PC-9 (cell line): ENCODE data around the gene SLC9A3. TPM values are rescaled to one million over a fixed set of nuclear protein-coding genes. Genes with fewer than 3 reads are reported as not detected.

Experiments used
- BruUV-seq: library from RNA; stranded (reverse); fragments of 400-500 nt; replicated peaks from 2 replicates; lab custom pipeline; 2021; lab: Mats Ljungman, UMichigan
- CTCF ChIA-PET: fragments of 300-600 bp; sonication (Branson Sonifier 250); formaldehyde crosslinking; loops from one replicate; lab custom pipeline; 2022; ENCODE audit warnings: antibody characterized with exemption; lab: Charles Lee
- POLR2A ChIA-PET: fragments of 300-600 bp; sonication (Branson Sonifier 250); formaldehyde crosslinking; loops from one replicate; lab custom pipeline; 2022; ENCODE audit warnings: antibody characterized with exemption; ENCODE audit not compliant: unreplicated experiment; lab: Charles Lee
- DNase-seq, 2 experiments: peaks; one replicate each; pipeline versions ENCODE4 v3.0.0 to v3.0.0-alpha.2; 2015 to 2022; ENCODE audit warnings: mixed read lengths in 1 of 2
- H2AFZ ChIP-seq: fragments of 200-600 bp; sonication (generic); 2 replicates; pipeline ENCODE4 v1.8.1; 2017; ENCODE audit warnings: antibody characterized with exemption
- H3F3A ChIP-seq: fragments of 200-600 bp; sonication (generic); 2 replicates; pipeline ENCODE4 v1.8.1; 2017; ENCODE audit warnings: antibody characterized with exemption, mild to moderate bottlenecking, low read depth; ENCODE audit not compliant: insufficient read depth
- H3K27ac ChIP-seq: fragments of 200-600 bp; sonication (generic); 2 replicates; pipeline ENCODE4 v1.6.1; 2016; ENCODE audit warnings: mixed run types
- H3K27me3 ChIP-seq: fragments of 200-600 bp; sonication (generic); 2 replicates; pipeline ENCODE4 v1.6.1; 2016; ENCODE audit warnings: low read depth, mixed run types; ENCODE audit not compliant: insufficient read depth
- H3K36me3 ChIP-seq: fragments of 200-600 bp; sonication (generic); 2 replicates; pipeline ENCODE4 v1.6.1; 2016; ENCODE audit warnings: low read depth, mixed run types
- H3K4me1 ChIP-seq: fragments of 200-600 bp; sonication (generic); replicated peaks from 2 replicates; pipeline ENCODE4 v1.6.1; 2016; ENCODE audit warnings: mixed run types; ENCODE audit not compliant: insufficient read depth
- H3K4me2 ChIP-seq: fragments of 200-600 bp; sonication (generic); 2 replicates; pipeline ENCODE4 v1.6.1; 2017; ENCODE audit warnings: mixed run types
- H3K4me3 ChIP-seq: fragments of 200-600 bp; sonication (generic); 2 replicates; pipeline ENCODE4 v1.6.1; 2016; ENCODE audit warnings: mixed run types
- H3K79me2 ChIP-seq: fragments of 200-600 bp; sonication (generic); 2 replicates; pipeline ENCODE4 v1.6.1; 2017; ENCODE audit warnings: low read depth, mixed run types
- H3K9me2 ChIP-seq: fragments of 200-600 bp; sonication (generic); 2 replicates; pipeline ENCODE4 v1.8.1; 2017; ENCODE audit warnings: mild to moderate bottlenecking; ENCODE audit not compliant: insufficient read depth
- H3K9me3 ChIP-seq: fragments of 200-600 bp; sonication (generic); 2 replicates; pipeline ENCODE4 v1.8.1; 2016; ENCODE audit warnings: low read depth; ENCODE audit not compliant: insufficient read depth
- H4K20me1 ChIP-seq: fragments of 200-600 bp; sonication (generic); 2 replicates; pipeline ENCODE4 v1.8.1; 2017; ENCODE audit not compliant: insufficient read depth
- CTCF ChIP-seq: fragments of 200-600 bp; sonication (generic); conservative IDR thresholded peaks from 2 replicates; pipeline ENCODE4 v1.6.1; 2017; ENCODE audit warnings: mixed run types, antibody characterized with exemption, mild to moderate bottlenecking, moderate library complexity
- EZH2 ChIP-seq: fragments of 200-600 bp; sonication (generic); IDR thresholded peaks from 2 replicates; pipeline ENCODE4 v1.8.0; 2017; ENCODE audit warnings: antibody characterized with exemption, low read depth
- intact Hi-C: fragments of 100-400 bp; cut with micrococcal nuclease; formaldehyde crosslinking; loops from one replicate; pipeline ENCODE4 v1.10.0; 2022; ENCODE audit not compliant: unreplicated experiment
- total RNA-seq: library from RNA; stranded (reverse); gene quantifications from 2 replicates; pipeline ENCODE4 v1.2.3, GENCODE V29; 2021

Gene SLC9A3
- total RNA-seq, 1 experiment from 2014 or later = 5.6 TPM

- H3K36me3 ChIP-seq = no peaks in the 10 kb centered on the region
- H2AFZ ChIP-seq = no peak overlapping the region
- H3K4me3 ChIP-seq = no peak overlapping the region
- BruUV-seq = no TSS peak
- no peaks in the 10 kb centered on the region for H4K20me1 ChIP-seq
- no peaks in the 10 kb centered on the region for H3K9me2 ChIP-seq
- peaks cover 14% of the 10 kb centered on the region; the same call in 1 of the 2 replicates for H3F3A ChIP-seq
- TF ChIP-seq EZH2 (no peak), CTCF (no peak)
- peaks cover 16% of the 10 kb centered on the region for H3K27me3 ChIP-seq
- no peak for DNase-seq
- no peak overlapping the region for H3K27ac ChIP-seq
- no peaks in the 10 kb centered on the region for H3K9me3 ChIP-seq
- POLR2A ChIA-PET = no interaction called here
- intact Hi-C loops = no loop called here
- CTCF ChIA-PET = interaction anchor here (0.6 kb wide), 1 partner anchor 361 kb away, joined by 3 read pairs; no protein-coding TSS in a partner anchor
- peak overlapping the region; percentile 45 for H3K4me2 ChIP-seq
- H3K79me2 ChIP-seq = no peaks in the 10 kb centered on the region
- 0 out of 2 replicates have a peak, but pooled peaks cover 6% of the 10 kb centered on the region for H3K4me1 ChIP-seq
These were observed 32.7 kb upstream of the SLC9A3 start for GRCh38 chr5:556909-557441.

GRCh38 chr5:555058-555623 lies 30.9 kb upstream of the SLC9A3 start:
- H3K79me2 ChIP-seq = no peaks in the 10 kb centered on the region
- H3K9me2 ChIP-seq = no peaks in the 10 kb centered on the region
- H3K4me2 ChIP-seq = no peak overlapping the region
- 0 out of 2 replicates have a peak, but pooled peaks cover 3% of the 10 kb centered on the region for H3K9me3 ChIP-seq
- DNase-seq = no peak
- no peak overlapping the region for H2AFZ ChIP-seq
- no TSS peak for BruUV-seq
- intact Hi-C loops = no loop called here
- H3K4me1 ChIP-seq = 0 out of 2 replicates have a peak, but pooled peaks cover 6% of the 10 kb centered on the region
- H3K36me3 ChIP-seq = no peaks in the 10 kb centered on the region
- H3K4me3 ChIP-seq = no peak overlapping the region
- H4K20me1 ChIP-seq = no peaks in the 10 kb centered on the region
- TF ChIP-seq CTCF (no peak), EZH2 (no peak)
- H3K27me3 ChIP-seq = peaks cover 34% of the 10 kb centered on the region
- peaks cover 14% of the 10 kb centered on the region; the same call in 1 of the 2 replicates for H3F3A ChIP-seq
- POLR2A ChIA-PET = no interaction called here
- CTCF ChIA-PET = no interaction called here
- H3K27ac ChIP-seq = no peak overlapping the region

GRCh38 chr5:554284-554988 lies 30.2 kb upstream of the SLC9A3 start:
- no peak overlapping the region for H3K4me3 ChIP-seq
- H3F3A ChIP-seq = peaks cover 14% of the 10 kb centered on the region; the same call in 1 of the 2 replicates
- H3K9me2 ChIP-seq = no peaks in the 10 kb centered on the region
- CTCF ChIA-PET = no interaction called here
- 0 out of 2 replicates have a peak, but pooled peaks cover 6% of the 10 kb centered on the region for H3K4me1 ChIP-seq
- H2AFZ ChIP-seq = no peak overlapping the region
- intact Hi-C loops = no loop called here
- H3K27ac ChIP-seq = no peak overlapping the region
- H3K36me3 ChIP-seq = no peaks in the 10 kb centered on the region
- TF ChIP-seq EZH2 = no peak
- TF ChIP-seq CTCF = no peak
- 0 out of 2 replicates have a peak, but pooled peaks cover 3% of the 10 kb centered on the region for H3K9me3 ChIP-seq
- H3K27me3 ChIP-seq = peaks cover 41% of the 10 kb centered on the region
- BruUV-seq = no TSS peak
- no peak for DNase-seq
- peak overlapping the region; percentile 26 for H3K4me2 ChIP-seq
- no peaks in the 10 kb centered on the region for H4K20me1 ChIP-seq
- H3K79me2 ChIP-seq = no peaks in the 10 kb centered on the region
- POLR2A ChIA-PET = no interaction called here
